ENCODE data around the gene ANO1. TPM values are rescaled to one million over a fixed set of nuclear protein-coding genes. Genes with fewer than 3 reads are reported as not detected.

Gene ANO1
- total and polyA plus RNA-seq, 2 donors (not counting 1 experiment from before 2014, with no cell fraction given) = not detected

GRCh38 chr11:70126494-70126893, 48.4 kb downstream of the ANO1 start:
- Mint-ChIP-seq H3K4me1 (no peaks in the 10 kb centered on the region), H3K27ac (no peak overlapping the region), H3K27me3 (no peaks in the 10 kb centered on the region), H3K9me3 (ENCODE audit: insufficient read depth) (no peaks in the 10 kb centered on the region), H3K4me3 (no peak overlapping the region)
- H3K36me3 ChIP-seq (replicated peaks in 1 of 2; ENCODE audit: control extremely low read depth in 1 of 2, control insufficient read depth in 1 of 2, extremely low read depth in 1 of 2, insufficient read depth in 2 of 2, low read length in 1 of 2) = no peaks in the 10 kb centered on the region
- no peak overlapping the region for H3K27ac ChIP-seq (ENCODE audit: low read length in 2 of 2)
- no peaks in the 10 kb centered on the region for H3K4me1 ChIP-seq (ENCODE audit: control insufficient read depth in 2 of 2, insufficient read depth in 2 of 2, low read length in 2 of 2)
- no peak overlapping the region for H2AFZ ChIP-seq (ENCODE audit: insufficient read depth, low read depth, low read length, poor library complexity, severe bottlenecking)
- WGBS (ENCODE audit: insufficient coverage) = 88% methylated on average over 17 of the region's 17 CpGs
- no peaks in the 10 kb centered on the region for H3K9me3 ChIP-seq (ENCODE audit: control extremely low read depth in 1 of 3, control insufficient read depth in 2 of 3, insufficient read depth in 1 of 3, low read length in 2 of 3)
- no peaks in the 10 kb centered on the region for H3K79me2 ChIP-seq (ENCODE audit: control insufficient read depth, insufficient read depth, low read length)
- intact Hi-C loops (cut with micrococcal nuclease) = no loop called here
- CTCF ChIA-PET = no interaction called here
- TF ChIP-seq, protein P1, sequence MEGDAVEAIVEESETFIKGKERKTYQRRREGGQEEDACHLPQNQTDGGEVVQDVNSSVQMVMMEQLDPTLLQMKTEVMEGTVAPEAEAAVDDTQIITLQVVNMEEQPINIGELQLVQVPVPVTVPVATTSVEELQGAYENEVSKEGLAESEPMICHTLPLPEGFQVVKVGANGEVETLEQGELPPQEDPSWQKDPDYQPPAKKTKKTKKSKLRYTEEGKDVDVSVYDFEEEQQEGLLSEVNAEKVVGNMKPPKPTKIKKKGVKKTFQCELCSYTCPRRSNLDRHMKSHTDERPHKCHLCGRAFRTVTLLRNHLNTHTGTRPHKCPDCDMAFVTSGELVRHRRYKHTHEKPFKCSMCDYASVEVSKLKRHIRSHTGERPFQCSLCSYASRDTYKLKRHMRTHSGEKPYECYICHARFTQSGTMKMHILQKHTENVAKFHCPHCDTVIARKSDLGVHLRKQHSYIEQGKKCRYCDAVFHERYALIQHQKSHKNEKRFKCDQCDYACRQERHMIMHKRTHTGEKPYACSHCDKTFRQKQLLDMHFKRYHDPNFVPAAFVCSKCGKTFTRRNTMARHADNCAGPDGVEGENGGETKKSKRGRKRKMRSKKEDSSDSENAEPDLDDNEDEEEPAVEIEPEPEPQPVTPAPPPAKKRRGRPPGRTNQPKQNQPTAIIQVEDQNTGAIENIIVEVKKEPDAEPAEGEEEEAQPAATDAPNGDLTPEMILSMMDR (IDR thresholded peaks at IDR 0.05) = no peak
- DNase-seq (no peak), ATAC-seq (ENCODE audit: low read depth) (no peak)
- no peak overlapping the region for H3K9ac ChIP-seq (ENCODE audit: low read length)
- H3K27me3 ChIP-seq (replicated peaks in 1 of 4; ENCODE audit: control extremely low read depth in 1 of 4, control insufficient read depth in 3 of 4, insufficient read depth in 4 of 4, low read length in 3 of 4) = no peaks in the 10 kb centered on the region
- no peak overlapping the region for H3K4me2 ChIP-seq (replicated peaks; ENCODE audit: low read depth, low read length, poor library complexity, severe bottlenecking)
- no peaks in the 10 kb centered on the region for H4K20me1 ChIP-seq (ENCODE audit: control insufficient read depth, insufficient read depth, low read length, poor library complexity, severe bottlenecking)
- POLR2A ChIA-PET = no interaction called here
- no peak overlapping the region for H3K4me3 ChIP-seq (ENCODE audit: control extremely low read depth in 1 of 5, extremely low read depth in 1 of 5, insufficient read depth in 1 of 5, low read depth in 2 of 5, low read length in 4 of 5)

DNA sequence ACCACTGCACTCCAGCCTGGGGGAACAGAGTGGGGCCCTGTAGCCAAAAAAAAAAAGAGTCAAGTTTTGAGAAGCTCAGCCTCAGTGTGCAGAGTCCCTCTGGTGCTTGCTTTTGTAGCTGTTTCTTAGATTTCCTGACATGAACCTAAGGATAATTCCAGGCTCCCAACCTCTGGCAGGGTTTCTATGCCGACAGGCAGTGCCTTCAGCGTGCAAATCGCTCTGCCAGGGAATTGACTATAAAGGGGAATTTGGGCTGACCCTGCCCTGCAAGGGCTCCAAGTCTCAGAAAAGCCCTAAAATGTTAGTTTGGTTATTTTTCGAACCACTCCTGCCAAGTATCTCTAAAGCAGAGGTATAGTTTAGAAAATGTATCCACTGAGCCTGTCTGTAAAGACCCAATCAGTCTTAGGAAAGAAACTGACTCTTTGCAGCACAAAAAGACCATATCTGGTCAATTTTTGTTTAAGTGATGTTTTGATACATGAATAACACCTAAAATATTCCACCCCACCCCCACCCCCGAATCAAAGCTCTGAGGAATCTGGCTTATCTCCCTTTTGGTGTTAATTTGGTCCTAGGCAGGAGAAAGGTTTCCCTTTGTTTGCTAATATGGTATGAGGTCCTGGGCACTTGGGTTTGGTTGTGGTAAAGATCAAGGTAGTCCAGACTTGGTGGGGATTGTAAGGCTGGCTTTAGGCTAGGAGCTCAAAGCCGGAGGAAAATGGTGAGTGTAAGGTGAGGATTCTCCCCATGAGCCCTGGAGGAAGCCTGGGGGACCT, 49.7 kb downstream of the ANO1 start:
- no peak for ATAC-seq (ENCODE audit: low read depth)
- CTCF ChIA-PET = no interaction called here
- Histone ChIP-seq H2AFZ (ENCODE audit: insufficient read depth, low read depth, low read length, poor library complexity, severe bottlenecking) (no peak overlapping the region), H3K4me3 (ENCODE audit: control extremely low read depth in 1 of 5, extremely low read depth in 1 of 5, insufficient read depth in 1 of 5, low read depth in 2 of 5, low read length in 4 of 5) (no peak overlapping the region), H3K4me2 (replicated peaks; ENCODE audit: low read depth, low read length, poor library complexity, severe bottlenecking) (no peak overlapping the region), H3K36me3 (replicated peaks in 1 of 2; ENCODE audit: control extremely low read depth in 1 of 2, control insufficient read depth in 1 of 2, extremely low read depth in 1 of 2, insufficient read depth in 2 of 2, low read length in 1 of 2) (no peaks in the 10 kb centered on the region), H3K79me2 (ENCODE audit: control insufficient read depth, insufficient read depth, low read length) (no peaks in the 10 kb centered on the region), H4K20me1 (ENCODE audit: control insufficient read depth, insufficient read depth, low read length, poor library complexity, severe bottlenecking) (no peaks in the 10 kb centered on the region), H3K9me3 (ENCODE audit: control extremely low read depth in 1 of 3, control insufficient read depth in 2 of 3, insufficient read depth in 1 of 3, low read length in 2 of 3) (no peaks in the 10 kb centered on the region), H3K9ac (ENCODE audit: low read length) (no peak overlapping the region), H3K27ac (ENCODE audit: low read length in 2 of 2) (no peak overlapping the region), H3K27me3 (replicated peaks in 1 of 4; ENCODE audit: control extremely low read depth in 1 of 4, control insufficient read depth in 3 of 4, insufficient read depth in 4 of 4, low read length in 3 of 4) (no peaks in the 10 kb centered on the region), H3K4me1 (ENCODE audit: control insufficient read depth in 2 of 2, insufficient read depth in 2 of 2, low read length in 2 of 2) (no peaks in the 10 kb centered on the region)
- H3K9me3 Mint-ChIP-seq (ENCODE audit: insufficient read depth) = no peaks in the 10 kb centered on the region
- no peak overlapping the region for H3K4me3 Mint-ChIP-seq
- no peak overlapping the region for H3K27ac Mint-ChIP-seq
- H3K27me3 Mint-ChIP-seq = no peaks in the 10 kb centered on the region
- POLR2A ChIA-PET = no interaction called here
- DNase-seq = no peak
- WGBS (ENCODE audit: insufficient coverage) = 100% methylated on average over 3 of the region's 6 CpGs
- TF ChIP-seq EZH2 (IDR thresholded peaks at IDR 0.05; ENCODE audit: borderline replicate concordance, insufficient read depth, low read depth, low read length, poor library complexity, severe bottlenecking) = no peak
- TF ChIP-seq, protein P1 (IDR thresholded peaks at IDR 0.05) = no peak
- H3K4me1 Mint-ChIP-seq = no peaks in the 10 kb centered on the region
- intact Hi-C loops (cut with micrococcal nuclease) = no loop called here

Measured in B cell (primary cell).